Measurements from ENCODE around the gene FRMPD4. TPM values are rescaled to one million over a fixed set of nuclear protein-coding genes. Genes with fewer than 3 reads are reported as not detected.

Gene FRMPD4
- 0.51 and 12.6 TPM in 2 replicates for total RNA-seq

GRCh38 chrX:12138361-12139313 is at the start of gene FRMPD4:
Gene FRMPD4, plus strand, starts transcription at chrX:12138473. Its CDS starts 499 bp downstream, at chrX:12138972.

